Liver (tissue), 3 donors: Measurements from ENCODE around the gene PSD.

Experiments
- ATF3 ChIP-seq: IDR thresholded peaks from 2 replicates; pipeline ENCODE4 v1.6.1; 2016; ENCODE audit warnings: antibody characterized with exemption
- CTCF ChIP-seq: fragments of 150-350 bp; IDR thresholded peaks from 2 replicates; pipeline ENCODE4 v1.5.1; 2017; ENCODE audit warnings: improper control_type of control experiment, low read depth, low read length; ENCODE audit not compliant: missing input control
- EGR1 ChIP-seq, 2 donors: IDR thresholded peaks; 2 replicates each; pipeline ENCODE4 v1.6.1; 2016 to 2018; ENCODE audit warnings: antibody characterized with exemption in 2 of 2, low read depth in 2 of 2
- HNF4A ChIP-seq, 2 donors: conservative IDR thresholded peaks; 2 replicates each; pipeline ENCODE4 v1.6.1; 2016; ENCODE audit warnings: antibody characterized with exemption in 2 of 2, mild to moderate bottlenecking in 2 of 2
- HNF4G ChIP-seq: IDR thresholded peaks from 2 replicates; pipeline ENCODE4 v1.6.1; 2016; ENCODE audit warnings: antibody characterized with exemption
- MAX ChIP-seq: IDR thresholded peaks from 2 replicates; pipeline ENCODE4 v1.6.1; 2016; ENCODE audit warnings: antibody characterized with exemption
- RAD21 ChIP-seq, 2 donors: IDR thresholded peaks; 2 replicates each; pipeline ENCODE4 v1.6.1; 2016; ENCODE audit warnings: antibody characterized with exemption in 2 of 2, mild to moderate bottlenecking in 2 of 2
- REST ChIP-seq: IDR thresholded peaks from 2 replicates; pipeline ENCODE4 v1.6.1; 2016; ENCODE audit warnings: antibody characterized with exemption, mild to moderate bottlenecking
- RXRA ChIP-seq, 2 donors: IDR thresholded peaks; 2 replicates each; pipeline ENCODE4 v1.6.1; 2017 to 2018; ENCODE audit warnings: antibody characterized with exemption in 2 of 2, mild to moderate bottlenecking in 1 of 2
- SP1 ChIP-seq: IDR thresholded peaks from 2 replicates; pipeline ENCODE4 v1.6.1; 2018; ENCODE audit warnings: antibody characterized with exemption, mild to moderate bottlenecking
- TAF1 ChIP-seq: conservative IDR thresholded peaks from 2 replicates; pipeline ENCODE4 v1.6.1; 2016; ENCODE audit warnings: antibody characterized with exemption, mild to moderate bottlenecking
- YY1 ChIP-seq: IDR thresholded peaks from 2 replicates; pipeline ENCODE4 v1.6.1; 2016; ENCODE audit warnings: antibody characterized with exemption, mild to moderate bottlenecking
- donor health status: healthy.
- donor health status: healthy.

- TF ChIP-seq HNF4G (no peak), CTCF (peak; percentile 71), REST (no peak), HNF4A (conservative IDR thresholded peaks at IDR 0.05) (peak in 1 of 2 donors; percentile 20), SP1 (peak; percentile 38), RAD21 (IDR thresholded peaks at IDR 0.05) (peak; percentile 69 to 85), EGR1 (IDR thresholded peaks at IDR 0.05; ENCODE audit: low read depth in 2 of 2) (no peak), YY1 (peak; percentile 70), TAF1 (no peak), RXRA (IDR thresholded peaks at IDR 0.05) (peak; percentile 39 to 75), ATF3 (no peak), MAX (peak; percentile 75)
These were observed 4.1 kb upstream of the PSD start for GRCh38 chr10:102422545-102423129.
